HG03175 (cell line): ENCODE measurements around the gene CDH23.

ENCODE experiments used
- ATAC-seq: cut with Tn5 transposase; IDR thresholded peaks from one replicate; pipeline ENCODE4 v1.9.1; 2021; ENCODE audit warnings: mild to moderate bottlenecking, moderate library complexity; ENCODE audit not compliant: unreplicated experiment

CDH23 gene

GRCh38 chr10:71632896-71633600 lies 236.3 kb downstream of the CDH23 start:
- ATAC-seq = no peak

- ATAC-seq = no peak
Measured at GRCh38 chr10:71633920-71634319, 237.2 kb downstream of the CDH23 start.

- no peak for ATAC-seq
Measured at GRCh38 chr10:71634531-71635164, 237.9 kb downstream of the CDH23 start.

GRCh38 chr10:71635251-71635866 lies 238.6 kb downstream of the CDH23 start:
- no peak for ATAC-seq

- ATAC-seq = no peak
Measured at GRCh38 chr10:71635867-71636266, 239.1 kb downstream of the CDH23 start.

GRCh38 chr10:71636588-71636987 lies 239.9 kb downstream of the CDH23 start:
- no peak for ATAC-seq

- ATAC-seq = no peak
Measured at GRCh38 chr10:71637305-71637704, 240.6 kb downstream of the CDH23 start.

GRCh38 chr10:71638064-71638821 lies 241.5 kb downstream of the CDH23 start:
- no peak for ATAC-seq

- ATAC-seq = no peak
Measured at GRCh38 chr10:71638822-71639719, 242.4 kb downstream of the CDH23 start.

- no peak for ATAC-seq
Measured at GRCh38 chr10:71640607-71641006, 243.9 kb downstream of the CDH23 start.

- no peak for ATAC-seq
Measured at GRCh38 chr10:71641449-71641848, 244.7 kb downstream of the CDH23 start.

GRCh38 chr10:71641986-71642385 lies 245.3 kb downstream of the CDH23 start:
- no peak for ATAC-seq

GRCh38 chr10:71643904-71644303 lies 247.2 kb downstream of the CDH23 start:
- no peak for ATAC-seq

- ATAC-seq = no peak
Measured at GRCh38 chr10:71644307-71645180, 247.8 kb downstream of the CDH23 start.

- ATAC-seq = no peak
Measured at GRCh38 chr10:71645185-71645584, 248.5 kb downstream of the CDH23 start.

GRCh38 chr10:71646037-71646436 lies 249.3 kb downstream of the CDH23 start:
- ATAC-seq = no peak

GRCh38 chr10:71646592-71647292 lies 250.0 kb downstream of the CDH23 start:
- no peak for ATAC-seq

GRCh38 chr10:71647526-71648253 lies 251.0 kb downstream of the CDH23 start:
- ATAC-seq = no peak
